ENCODE measurements around the gene ADCY7.
A peak's percentile ranks its signal among the peaks of the same experiment; 100 is the strongest.

The ADCY7 gene

DNA sequence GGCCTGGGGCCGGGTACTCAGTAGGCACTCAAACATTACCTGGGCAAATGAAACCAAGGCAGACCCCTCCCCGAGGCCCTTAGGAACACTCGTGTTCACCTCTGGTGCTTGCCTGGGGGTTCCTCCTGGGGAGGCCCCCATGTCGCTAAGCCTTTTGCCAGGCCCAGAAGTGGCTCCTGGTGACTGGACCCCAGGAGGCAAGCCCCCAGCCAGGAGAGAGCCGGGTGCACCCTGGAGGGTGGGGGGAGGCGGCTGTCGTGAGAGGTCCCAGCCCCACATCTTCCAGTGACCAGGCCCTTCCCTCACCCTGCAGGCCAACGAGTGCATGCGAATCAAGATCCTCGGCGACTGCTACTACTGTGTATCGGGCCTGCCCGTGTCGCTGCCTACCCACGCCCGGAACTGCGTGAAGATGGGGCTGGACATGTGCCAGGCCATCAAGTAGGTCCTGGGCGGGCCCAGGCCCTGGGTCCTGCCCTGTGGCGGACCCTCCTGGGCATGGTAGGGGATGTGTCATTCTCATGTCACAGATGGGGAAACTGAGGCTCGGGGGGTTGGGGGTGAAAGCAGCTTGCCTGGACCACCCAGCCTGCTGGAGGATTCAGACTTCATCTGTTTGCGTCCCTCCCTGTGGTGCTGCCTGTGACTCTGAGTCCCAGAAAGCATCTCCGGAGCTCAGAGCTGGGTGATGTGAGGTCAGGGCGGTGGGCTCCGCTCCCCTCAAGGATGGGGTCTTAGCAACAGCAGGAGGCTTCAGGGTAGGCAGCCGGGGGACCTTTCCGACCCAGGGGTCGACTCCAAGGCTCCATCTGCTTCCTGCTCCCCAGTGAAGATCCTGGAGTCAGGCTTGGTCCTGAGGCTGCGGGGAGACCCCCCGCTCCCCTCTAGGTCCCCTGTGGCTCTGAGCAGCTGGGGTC is 32.5 kb downstream of the ADCY7 start:
- no peak for DNase-seq (ENCODE audit: low spot score)

DNA sequence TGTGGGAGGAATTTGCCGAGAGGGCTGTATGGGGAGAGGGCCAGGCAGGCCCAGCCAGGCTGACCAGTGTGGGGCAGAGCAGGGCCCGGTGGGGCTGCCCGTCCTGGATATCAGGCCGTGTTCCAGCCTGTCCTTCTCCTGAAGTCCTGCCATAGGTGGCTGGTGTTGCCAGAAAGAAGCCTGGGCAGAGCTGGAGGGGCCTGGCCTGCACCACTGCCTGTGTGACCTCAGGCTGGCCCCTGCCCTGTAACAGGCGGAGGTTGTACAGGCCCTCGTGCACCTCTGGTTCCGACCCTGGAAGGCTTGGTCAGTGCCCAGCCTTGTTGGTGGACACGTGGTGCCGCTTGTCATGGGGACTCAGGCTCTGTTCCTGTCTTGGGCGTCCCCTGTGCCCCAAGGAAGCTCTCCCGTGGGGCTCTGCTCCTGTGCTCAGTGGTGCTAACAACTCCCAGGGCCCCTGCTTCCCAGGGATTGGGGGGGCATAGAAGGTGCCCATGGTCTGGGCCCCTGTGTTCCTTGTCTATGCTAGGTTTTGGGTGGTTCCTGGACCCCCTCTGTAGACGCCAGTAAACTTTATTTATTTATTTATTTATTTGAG is 33.3 kb downstream of the ADCY7 start:
- DNase-seq (ENCODE audit: low spot score), result no peak

DNA sequence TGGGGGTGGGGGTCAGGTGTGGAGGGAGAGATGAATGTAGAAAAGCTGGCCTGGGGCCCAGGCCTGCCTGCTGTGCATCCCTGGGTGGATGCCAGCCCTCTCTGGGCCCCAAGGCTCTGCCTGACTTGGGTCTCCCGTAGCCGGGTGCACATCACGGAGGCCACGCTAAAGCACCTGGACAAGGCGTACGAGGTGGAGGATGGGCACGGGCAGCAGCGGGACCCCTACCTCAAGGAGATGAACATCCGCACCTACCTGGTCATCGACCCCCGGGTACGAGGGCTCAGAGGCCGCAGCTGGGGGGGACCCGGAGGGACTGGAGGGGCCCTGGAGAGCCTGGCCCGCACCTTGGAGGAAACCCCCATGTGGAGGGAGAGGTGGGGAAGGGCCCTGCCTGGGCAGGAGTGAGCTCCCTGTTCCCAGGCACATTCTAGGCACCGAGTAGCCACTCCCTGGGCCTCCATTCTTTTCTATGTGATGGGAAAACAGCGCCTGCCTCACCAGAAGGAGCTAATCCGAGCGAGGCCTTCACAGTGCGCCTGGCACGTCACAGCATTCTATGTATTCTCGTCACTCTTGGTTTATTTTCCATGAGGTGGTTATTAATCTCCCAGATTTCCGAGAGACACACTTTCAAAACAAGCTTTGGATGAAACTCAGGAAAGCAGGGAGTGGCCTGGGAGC is 34.7 kb downstream of the ADCY7 start:
- DNase-seq (ENCODE audit: low spot score), result peak; percentile 80

DNA sequence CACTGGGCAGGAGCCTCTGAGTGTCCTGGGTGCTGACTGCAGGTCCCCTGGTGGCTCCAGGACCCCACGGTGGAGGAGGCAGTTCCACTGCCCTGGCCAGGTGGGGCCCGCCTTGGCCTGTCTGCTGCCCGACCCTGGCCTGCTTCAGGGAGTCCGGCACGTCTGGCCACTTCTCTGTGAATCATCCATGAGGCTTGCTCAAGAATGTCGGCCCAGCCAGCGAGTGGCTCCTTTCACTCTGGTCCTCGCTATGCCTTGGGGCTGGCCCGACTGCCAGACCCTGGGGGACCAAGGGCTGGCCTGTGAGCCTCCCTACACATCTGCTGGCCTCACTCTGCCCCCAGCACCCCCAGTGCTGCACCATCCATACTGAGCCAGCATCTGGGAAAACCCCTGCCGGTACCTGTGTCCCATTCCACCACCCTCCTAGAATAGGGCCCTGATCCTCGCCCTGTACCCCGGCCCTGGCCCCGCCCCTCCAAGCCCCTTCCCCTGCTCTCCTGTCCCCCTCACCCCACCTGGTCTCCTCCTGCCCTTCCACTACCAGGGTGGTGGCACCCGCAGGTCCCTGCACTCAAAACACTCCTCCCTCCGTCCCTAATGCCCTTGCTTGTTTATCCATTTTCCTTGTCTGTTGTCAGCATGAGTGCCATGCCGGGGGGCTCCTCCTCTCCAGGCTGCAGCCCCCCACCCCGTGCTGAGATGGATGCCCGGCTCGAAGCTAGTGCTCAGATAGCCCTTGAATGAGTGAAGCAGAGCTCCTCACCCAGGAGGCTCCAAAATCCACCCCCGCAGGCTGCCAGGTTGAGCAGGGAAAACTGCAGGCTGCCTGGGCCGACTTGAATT is 35.5 kb downstream of the ADCY7 start:
- peak; percentile 91 for DNase-seq (ENCODE audit: low spot score)

DNA sequence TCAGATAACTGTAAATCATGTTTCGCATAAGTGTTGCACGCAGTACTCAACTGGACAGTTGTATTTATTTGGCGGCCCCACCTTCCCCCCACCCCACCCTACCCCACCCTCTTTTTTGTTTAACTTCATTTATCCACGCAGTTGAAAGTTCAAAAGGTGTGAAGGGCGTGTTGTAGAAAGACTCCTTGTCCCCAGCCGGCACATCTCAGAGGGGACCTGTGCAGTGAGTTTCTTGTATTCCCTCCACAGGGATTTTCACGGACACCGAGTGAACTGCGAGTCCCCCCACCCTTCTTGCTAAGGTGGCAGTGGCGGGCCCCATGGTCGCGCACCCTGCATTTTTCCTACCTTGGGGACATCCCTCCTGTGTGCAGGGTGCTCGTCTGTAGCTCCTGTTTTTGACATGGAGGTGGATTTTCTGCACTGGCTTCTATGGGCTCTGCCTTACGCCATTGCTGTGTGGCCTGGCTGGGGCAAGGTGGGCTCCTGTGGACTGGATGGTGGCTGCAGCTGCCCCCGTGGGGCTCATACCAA is 36.2 kb downstream of the ADCY7 start:
- DNase-seq (ENCODE audit: low spot score), result no peak

DNA sequence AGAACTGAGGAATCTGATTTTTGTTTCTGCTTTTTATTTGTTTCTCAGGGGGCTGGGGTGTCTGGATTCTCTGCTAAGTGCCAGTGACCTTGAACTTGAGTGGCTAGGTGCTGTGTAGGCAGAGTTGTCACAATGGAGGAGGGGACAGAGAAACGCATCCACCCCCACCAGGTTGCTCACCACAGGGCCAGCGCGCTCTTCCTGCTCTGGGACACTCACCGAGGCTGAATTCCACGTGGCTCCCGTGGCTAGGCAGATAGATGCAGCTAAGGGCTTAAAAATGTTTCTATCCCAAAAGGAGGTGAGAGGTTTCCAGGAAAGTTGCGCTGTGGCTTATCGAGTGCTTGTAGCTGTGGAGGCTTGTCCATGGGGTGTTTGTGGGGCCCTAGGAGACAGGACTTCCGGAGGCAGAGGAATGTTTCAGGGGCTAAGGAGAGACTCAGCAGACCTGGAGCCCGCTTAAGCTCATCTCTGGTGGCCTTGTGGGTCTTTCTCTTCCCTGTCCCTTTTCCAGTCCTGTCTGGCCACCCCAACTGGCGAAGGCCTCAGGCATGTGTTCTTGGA is 36.8 kb downstream of the ADCY7 start:
- peak; percentile 79 for DNase-seq (ENCODE audit: low spot score)

DNA sequence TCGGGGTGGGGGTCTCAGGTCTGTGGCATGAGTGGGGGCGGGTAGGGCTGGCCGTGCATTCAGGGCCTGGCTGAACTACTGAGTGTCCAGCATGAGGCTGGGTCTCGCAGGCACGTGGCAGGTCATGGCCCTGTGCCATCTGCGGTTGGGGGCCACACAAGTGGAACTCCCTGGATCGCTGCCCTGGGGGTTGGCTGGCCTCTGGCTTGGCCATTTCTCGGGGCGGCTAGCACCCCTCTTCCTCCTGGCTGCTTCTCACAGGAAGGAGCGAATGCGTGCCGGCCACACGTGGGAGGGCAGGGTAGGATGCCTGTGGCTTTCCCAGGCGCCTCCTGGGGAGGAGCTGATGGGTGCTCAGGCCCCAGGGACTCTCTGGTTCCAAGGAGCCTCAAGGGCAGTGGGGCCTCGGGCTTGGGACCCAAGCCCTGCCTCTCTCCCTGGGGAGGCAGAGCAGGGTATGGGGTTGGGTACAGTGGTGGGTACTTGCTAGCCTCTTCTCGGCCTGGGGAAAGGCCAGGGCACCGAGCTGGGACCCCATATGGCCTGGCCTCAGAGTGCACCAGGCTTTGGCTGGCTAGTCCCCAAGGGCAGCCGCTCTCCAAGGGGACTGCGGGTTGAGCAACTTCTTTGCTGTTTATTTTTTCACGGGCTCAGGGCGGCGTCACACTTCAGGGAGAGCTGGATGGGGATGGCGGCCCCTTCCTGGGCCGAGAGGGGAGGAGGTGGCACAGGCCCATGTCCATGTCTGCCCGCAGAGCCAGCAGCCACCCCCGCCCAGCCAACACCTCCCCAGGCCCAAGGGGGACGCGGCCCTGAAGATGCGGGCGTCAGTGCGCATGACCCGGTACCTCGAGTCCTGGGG is 37.5 kb downstream of the ADCY7 start:
- peak; percentile 97 for DNase-seq (ENCODE audit: low spot score)

DNA sequence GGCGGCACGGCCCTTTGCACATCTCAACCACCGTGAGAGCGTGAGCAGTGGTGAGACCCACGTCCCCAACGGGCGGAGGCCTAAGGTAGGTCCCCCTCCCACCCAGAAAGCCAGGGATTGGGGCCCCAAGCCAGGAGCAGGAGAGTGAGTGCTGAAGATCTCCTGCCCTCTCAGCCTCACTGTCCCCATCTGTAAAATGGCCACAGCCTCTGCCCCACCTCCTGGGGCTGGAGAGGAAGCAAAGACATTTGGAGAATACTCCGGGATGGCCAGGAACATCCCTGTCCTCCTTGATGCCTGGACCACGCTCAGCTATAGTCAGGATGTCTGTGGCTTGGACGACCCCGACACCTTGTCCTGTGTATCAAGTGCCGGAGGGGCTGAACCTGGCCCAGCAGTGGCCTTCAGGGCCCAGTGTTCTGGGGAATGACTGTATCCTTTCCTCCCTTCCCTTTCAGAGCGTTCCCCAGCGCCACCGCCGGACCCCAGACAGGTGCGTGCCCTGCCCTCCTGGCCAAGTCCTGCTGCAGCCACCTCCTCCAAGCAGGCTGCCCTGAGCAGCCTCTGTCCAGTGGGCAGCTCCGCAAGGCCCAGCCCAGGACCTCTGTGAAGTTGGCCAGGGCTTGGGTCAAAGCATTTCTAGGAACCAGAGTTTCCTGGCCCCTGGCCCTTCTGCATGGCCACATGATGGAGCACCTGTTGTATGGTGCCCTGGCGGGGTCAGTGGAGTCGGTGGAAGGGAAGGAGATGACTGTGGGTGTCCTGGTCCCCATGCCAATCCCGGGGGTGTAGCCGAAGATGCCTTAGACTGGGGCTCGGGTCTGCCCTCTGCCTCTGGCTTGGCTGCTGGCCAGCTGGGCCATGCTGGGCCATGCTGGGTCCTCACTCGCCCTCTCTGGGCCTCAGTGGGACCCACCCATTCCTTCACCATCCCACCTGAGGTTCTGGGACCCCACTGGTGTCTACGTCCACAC is 38.4 kb downstream of the ADCY7 start:
- no peak for DNase-seq (ENCODE audit: low spot score)

DNA sequence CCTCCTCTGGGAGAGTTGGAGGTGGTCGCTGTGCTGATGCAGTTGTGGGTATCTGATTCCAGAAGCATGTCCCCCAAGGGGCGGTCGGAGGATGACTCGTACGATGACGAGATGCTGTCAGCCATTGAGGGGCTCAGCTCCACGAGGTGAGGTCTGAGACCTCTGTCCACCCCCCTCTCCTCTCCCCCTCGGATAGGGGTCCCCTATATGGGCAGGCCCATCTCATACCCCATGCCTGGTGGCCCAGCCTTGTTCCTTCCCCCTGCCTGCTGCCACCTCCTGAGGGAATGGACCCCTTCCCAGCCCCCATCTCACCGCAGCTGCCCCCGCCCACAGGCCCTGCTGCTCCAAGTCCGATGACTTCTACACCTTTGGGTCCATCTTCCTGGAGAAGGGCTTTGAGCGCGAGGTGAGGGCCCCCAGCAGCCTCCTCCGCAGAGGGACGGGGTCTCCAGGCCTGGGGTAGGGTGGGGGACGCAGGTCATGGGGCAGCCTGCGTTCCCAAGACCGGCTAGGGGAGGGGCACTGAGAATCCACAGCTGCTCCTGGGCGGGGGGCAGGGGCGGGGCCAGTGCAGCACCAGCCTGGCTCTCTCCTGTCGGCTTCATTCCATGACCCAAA is 39.2 kb downstream of the ADCY7 start:
- DNase-seq (ENCODE audit: low spot score), result no peak

DNA sequence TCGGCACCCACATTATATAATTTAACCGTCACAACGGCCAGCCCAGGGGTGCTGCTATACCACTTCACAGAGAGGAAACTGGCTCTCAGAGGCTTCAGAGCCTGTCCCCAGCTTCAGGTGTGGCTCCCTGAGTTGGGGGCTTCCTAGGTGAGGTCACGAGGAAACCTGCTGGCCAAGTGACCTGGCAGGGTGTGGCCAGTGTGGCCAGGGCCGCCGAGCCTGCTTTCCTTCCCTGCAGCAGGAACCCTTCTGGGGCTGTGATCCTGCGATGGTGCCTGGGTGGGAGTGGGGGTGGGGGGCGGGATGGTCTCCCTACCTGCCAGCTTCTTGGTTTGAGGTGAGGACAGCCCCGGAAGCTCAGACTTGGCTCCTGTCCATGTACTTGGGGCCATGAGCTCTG is 39.9 kb downstream of the ADCY7 start:
- no peak for DNase-seq (ENCODE audit: low spot score)

DNA sequence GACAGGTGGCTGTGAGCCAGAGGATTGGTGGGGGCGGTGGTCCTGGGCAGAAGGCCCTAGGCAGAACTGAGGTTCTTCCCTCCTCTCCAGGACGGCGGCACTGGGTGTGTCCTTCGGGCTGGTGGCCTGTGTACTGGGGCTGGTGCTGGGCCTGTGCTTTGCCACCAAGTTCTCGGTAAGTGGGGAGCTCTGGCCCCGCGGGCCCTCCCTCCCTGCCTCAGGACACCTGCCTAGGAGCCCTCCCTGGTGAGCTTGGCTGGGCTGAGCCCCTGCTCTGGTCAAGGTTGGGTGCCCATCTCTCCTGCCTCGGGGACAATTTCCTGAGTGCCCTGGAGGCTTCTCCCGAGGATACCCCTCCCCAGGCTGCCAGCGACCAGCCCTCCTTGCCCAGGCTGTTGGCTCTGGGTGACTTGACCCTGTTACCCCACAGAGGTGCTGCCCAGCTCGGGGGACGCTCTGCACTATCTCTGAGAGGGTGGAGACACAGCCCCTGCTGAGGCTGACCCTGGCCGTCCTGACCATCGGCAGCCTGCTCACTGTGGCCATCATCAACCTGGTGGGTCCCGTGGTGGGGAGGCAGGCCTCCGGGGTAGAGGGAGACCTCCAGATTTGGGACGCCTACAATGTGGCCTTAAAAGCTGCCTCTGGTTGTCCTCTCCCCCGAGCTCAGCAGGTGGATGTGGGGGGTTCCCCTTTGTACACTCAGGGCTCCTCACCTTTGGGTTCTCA is 42.0 kb downstream of the ADCY7 start:
- DNase-seq (ENCODE audit: low spot score), result no peak

DNA sequence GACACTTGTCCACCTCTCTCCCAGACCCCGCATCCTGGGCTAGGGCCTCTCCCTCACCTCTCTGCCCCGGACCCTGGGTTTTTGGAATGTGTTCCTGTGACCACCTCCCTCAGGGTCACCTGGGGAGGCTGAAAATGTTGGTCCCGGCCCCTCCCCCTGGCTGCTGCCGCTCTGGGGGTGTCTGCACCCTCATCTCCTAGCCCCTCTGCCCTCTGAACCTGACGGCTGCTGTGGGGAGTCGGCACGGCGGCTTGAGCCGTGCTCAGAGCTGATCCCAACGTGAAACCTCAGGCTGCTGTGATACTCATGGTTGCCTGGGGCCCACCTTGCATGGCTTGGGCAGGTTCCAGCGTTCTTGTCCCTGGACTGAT is 42.8 kb downstream of the ADCY7 start:
- DNase-seq (ENCODE audit: low spot score), result peak; percentile 2

DNA sequence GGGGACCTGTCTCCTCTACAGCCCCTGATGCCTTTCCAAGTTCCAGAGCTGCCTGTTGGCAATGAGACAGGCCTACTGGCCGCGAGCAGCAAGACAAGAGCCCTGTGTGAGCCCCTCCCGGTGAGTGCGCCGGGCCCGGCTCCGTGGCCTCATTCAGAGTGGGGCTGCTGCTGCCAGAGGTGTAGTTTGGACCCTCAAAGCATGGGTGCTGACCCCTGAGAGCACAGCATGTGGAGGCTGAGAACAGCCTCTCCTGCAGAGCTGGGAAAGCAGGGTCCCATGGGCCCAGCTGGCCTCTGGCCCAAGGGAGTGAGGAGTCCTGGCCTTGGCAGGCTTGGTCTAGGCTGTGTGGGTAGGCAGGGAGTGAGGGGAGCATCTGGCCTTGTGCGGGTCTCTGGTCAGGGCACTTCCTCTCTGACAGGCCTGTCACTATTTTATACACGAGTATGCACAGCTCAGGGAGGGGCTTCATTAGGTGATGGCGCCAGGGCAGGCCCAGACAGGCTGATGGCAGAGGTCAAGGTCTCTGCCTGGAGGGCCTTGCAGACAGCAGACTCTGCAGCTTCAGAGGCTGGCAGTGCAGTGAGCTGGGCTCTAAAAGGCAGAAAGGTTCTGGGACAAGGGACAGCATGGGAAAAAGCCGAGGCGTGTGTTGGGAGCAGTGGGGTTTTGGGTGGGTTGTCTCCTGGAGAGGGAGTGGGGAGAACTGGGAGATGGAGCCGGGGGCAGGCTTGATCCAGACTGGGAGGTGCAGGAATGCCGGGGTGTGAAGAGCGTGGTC is 43.4 kb downstream of the ADCY7 start:
- DNase-seq (ENCODE audit: low spot score), result peak; percentile 5

DNA sequence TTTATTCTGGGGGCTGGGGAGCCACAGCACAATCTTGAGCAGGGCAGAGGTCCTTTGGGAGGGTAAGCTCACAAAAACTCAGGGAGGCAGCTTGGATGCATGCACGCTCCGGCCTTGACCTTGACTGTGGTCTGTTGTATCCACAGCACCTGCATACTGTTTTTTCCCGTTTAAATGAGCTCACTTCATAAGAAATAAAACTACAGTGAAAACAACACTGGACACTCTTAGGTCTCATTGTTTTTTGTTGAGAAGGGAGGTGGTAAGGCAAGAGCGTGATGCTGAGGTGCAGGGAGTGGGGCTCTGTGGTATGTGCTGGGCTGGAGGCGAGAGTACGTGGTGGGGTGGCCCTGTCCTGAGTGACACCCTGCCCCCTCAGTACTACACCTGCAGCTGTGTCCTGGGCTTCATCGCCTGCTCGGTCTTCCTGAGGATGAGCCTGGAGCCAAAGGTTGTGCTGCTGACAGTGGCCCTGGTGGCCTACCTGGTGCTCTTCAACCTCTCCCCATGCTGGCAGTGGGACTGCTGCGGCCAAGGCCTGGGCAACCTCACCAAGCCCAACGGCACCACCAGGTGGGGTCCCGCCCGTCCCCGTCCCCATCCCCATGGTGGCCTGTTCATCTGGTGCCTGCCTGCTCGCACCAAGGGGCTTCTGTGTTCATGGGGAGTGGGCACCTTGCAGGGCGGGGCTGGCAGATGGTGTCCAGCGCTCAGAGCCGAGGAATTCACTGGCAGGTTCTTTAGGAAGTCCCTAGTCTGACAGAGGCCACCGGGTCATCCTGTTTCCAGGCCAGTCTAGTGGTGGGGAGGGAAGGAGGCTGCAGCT is 44.2 kb downstream of the ADCY7 start:
- DNase-seq (ENCODE audit: low spot score), result peak; percentile 4

DNA sequence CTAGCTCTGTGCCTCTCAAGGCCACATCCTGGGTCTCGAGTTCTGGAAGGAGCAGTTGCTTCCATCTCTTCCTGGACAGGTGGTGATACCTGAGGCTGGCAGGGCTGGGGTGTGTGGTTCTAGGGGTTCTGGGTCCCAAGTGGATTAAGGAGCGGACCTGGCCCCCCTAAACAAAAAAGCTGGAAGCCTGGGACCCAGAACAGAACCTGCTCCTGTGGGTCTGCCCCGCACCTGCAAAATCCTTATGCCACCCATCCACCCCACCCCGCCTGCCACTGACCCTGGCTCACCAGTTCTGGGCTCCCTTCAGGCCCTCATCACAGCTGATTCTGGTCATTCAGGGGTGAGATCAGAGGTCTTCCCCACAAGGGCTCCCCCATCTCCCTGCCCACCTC is 44.8 kb downstream of the ADCY7 start:
- no peak for DNase-seq (ENCODE audit: low spot score)

DNA sequence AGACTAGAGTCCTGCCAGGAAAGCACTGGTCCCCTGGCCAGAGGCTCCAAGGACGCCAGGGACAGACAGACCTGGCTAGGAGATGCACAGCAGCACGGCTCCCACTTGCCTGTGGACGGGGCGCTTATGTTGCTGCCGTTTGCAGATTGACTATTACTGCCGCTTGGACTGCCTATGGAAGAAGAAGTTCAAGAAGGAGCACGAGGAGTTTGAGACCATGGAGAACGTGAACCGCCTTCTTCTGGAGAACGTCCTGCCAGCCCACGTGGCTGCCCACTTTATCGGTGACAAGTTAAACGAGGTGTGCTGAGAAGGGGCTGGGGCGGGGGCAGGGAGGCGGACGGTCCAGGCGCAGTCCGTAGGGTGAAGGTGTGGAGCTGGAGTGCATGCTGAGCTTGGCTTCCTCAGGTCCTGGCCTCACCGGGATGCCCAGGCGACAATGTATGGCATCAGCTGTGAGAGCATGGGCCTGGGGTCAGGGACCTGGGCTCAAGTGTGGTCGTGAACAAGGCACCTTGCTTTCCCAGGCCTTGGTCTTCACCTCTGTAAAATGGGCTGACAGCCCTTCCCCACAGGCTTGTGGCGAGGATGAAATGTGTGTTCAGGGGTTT is 45.6 kb downstream of the ADCY7 start:
- DNase-seq (ENCODE audit: low spot score), result peak; percentile 4

Measured in hepatic stellate cell (primary cell).